Type B pancreatic cell (in vitro differentiated cells): ENCODE data around the gene ICE2. TPM values are rescaled to one million over a fixed set of nuclear protein-coding genes. Genes with fewer than 3 reads are reported as not detected.

Experiments used
- DNase-seq: peaks from one replicate; pipeline ENCODE4 v3.0.0; 2021; ENCODE audit warnings: mixed read lengths; ENCODE audit not compliant: unreplicated experiment; ENCODE audit errors: extremely low spot score
- H3K27ac Mint-ChIP-seq: 2 replicates; pipeline ENCODE4 v1.8.0; 2021; ENCODE audit warnings: mild to moderate bottlenecking, mixed read lengths
- H3K27me3 Mint-ChIP-seq: 2 replicates; pipeline ENCODE4 v1.8.0; 2021; ENCODE audit warnings: mixed read lengths
- H3K36me3 Mint-ChIP-seq: 2 replicates; pipeline ENCODE4 v1.8.0; 2021; ENCODE audit warnings: mixed read lengths
- H3K4me1 Mint-ChIP-seq: one replicate; pipeline ENCODE4 v1.8.0; 2021; ENCODE audit warnings: mixed read lengths; ENCODE audit not compliant: unreplicated experiment
- H3K4me3 Mint-ChIP-seq: 2 replicates; pipeline ENCODE4 v1.8.0; 2021; ENCODE audit warnings: mild to moderate bottlenecking, mixed read lengths
- H3K9me3 Mint-ChIP-seq: 2 replicates; pipeline ENCODE4 v1.8.0; 2021; ENCODE audit warnings: mixed read lengths
- total RNA-seq: library from RNA; stranded (reverse); gene quantifications from 2 replicates; pipeline ENCODE4 v1.2.1, GENCODE V29; 2021; ENCODE audit warnings: low replicate concordance
- TF ChIP-seq, protein P1 (sequence below): fragments of 200-600 bp; sonication (generic); conservative IDR thresholded peaks from 2 replicates; pipeline ENCODE4 v1.5.0; 2021; ENCODE audit warnings: antibody characterized with exemption, mild to moderate bottlenecking

ICE2 gene
- total RNA-seq, 1 donor from 2014 or later = 67.1 TPM

DNA sequence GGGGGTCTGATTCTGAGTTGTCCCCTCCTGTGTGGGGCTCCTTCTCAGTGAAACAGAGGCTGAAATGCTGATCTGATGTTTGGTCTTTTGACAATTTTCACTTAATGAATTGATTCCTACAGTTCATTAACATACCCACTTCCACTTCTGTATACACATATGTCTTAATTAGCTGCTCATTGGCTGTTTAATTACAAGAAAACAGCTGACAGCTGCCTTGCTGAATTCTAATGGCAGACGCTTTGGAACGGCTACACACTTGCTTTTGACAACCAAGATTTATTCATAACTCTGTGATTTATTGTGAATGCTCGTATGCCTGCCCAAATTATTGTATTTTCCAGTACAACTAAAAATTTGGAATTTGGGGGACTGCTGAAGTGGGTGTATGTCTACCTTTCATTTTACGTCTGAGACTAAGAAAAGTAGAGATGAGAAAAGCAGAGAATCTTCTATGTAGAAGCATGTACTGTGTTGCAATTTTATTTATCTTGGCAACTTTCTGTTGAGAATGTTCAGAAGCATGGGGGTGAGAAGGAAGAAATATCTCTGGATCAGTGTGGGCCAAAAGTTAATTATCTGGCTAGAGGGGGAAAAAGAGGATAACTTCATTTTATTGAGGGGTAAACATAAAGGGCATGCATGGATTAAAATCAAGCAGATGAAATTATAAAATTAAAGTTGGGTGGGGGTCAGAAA lies 46.5 kb upstream of the ICE2 start:
- TF ChIP-seq, protein P1, sequence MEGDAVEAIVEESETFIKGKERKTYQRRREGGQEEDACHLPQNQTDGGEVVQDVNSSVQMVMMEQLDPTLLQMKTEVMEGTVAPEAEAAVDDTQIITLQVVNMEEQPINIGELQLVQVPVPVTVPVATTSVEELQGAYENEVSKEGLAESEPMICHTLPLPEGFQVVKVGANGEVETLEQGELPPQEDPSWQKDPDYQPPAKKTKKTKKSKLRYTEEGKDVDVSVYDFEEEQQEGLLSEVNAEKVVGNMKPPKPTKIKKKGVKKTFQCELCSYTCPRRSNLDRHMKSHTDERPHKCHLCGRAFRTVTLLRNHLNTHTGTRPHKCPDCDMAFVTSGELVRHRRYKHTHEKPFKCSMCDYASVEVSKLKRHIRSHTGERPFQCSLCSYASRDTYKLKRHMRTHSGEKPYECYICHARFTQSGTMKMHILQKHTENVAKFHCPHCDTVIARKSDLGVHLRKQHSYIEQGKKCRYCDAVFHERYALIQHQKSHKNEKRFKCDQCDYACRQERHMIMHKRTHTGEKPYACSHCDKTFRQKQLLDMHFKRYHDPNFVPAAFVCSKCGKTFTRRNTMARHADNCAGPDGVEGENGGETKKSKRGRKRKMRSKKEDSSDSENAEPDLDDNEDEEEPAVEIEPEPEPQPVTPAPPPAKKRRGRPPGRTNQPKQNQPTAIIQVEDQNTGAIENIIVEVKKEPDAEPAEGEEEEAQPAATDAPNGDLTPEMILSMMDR = no peak
- Mint-ChIP-seq H3K36me3 (no peaks in the 10 kb centered on the region), H3K27me3 (no peaks in the 10 kb centered on the region), H3K4me3 (no peak overlapping the region), H3K9me3 (no peaks in the 10 kb centered on the region), H3K4me1 (peaks cover 10% of the 10 kb centered on the region), H3K27ac (no peak overlapping the region)
- no peak for DNase-seq

DNA sequence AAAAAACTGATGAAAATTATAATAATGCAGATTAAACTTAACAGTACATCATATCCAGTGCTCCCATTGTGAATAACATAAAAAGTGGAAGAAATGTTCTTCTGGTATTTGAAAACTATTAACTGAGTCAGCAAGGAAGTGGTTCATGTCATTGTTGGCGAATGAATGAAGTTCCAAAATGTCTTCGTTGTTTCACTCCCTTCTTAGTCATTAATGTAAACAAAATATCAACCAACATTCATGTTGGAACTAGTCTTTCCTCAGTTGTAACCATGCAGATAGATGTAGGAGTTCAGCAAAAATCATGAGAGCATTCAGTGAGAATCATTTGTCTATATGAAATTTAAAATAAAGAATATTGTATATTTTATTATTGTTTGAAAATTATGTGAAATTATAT lies 44.1 kb upstream of the ICE2 start:
- no peaks in the 10 kb centered on the region for H3K36me3 Mint-ChIP-seq
- H3K27me3 Mint-ChIP-seq = no peaks in the 10 kb centered on the region
- H3K4me3 Mint-ChIP-seq = no peak overlapping the region
- DNase-seq = no peak
- no peak overlapping the region for H3K27ac Mint-ChIP-seq
- H3K9me3 Mint-ChIP-seq = no peaks in the 10 kb centered on the region
- TF ChIP-seq, protein P1 = no peak
- peaks cover 23% of the 10 kb centered on the region for H3K4me1 Mint-ChIP-seq

GRCh38 chr15:60520825-60521368 lies 42.0 kb upstream of the ICE2 start:
- Mint-ChIP-seq H3K4me3 (no peak overlapping the region), H3K4me1 (peaks cover 23% of the 10 kb centered on the region), H3K36me3 (no peaks in the 10 kb centered on the region), H3K27ac (peak overlapping the region; percentile 32), H3K27me3 (no peaks in the 10 kb centered on the region), H3K9me3 (no peaks in the 10 kb centered on the region)
- TF ChIP-seq, protein P1 = peak; percentile 96
- no peak for DNase-seq

- H3K27me3 Mint-ChIP-seq = no peaks in the 10 kb centered on the region
- no peaks in the 10 kb centered on the region for H3K9me3 Mint-ChIP-seq
- no peaks in the 10 kb centered on the region for H3K36me3 Mint-ChIP-seq
- TF ChIP-seq, protein P1 = no peak
- H3K27ac Mint-ChIP-seq = peak overlapping the region; percentile 32
- peak overlapping the region; percentile 21 for H3K4me3 Mint-ChIP-seq
- H3K4me1 Mint-ChIP-seq = peaks cover 18% of the 10 kb centered on the region
- DNase-seq = no peak
Measured at GRCh38 chr15:60520013-60520824, 41.3 kb upstream of the ICE2 start.

GRCh38 chr15:60519218-60519617 lies 40.3 kb upstream of the ICE2 start:
- TF ChIP-seq, protein P1 = no peak
- DNase-seq = no peak
- no peaks in the 10 kb centered on the region for H3K36me3 Mint-ChIP-seq
- no peak overlapping the region for H3K4me3 Mint-ChIP-seq
- H3K27me3 Mint-ChIP-seq = no peaks in the 10 kb centered on the region
- no peak overlapping the region for H3K27ac Mint-ChIP-seq
- peaks cover 18% of the 10 kb centered on the region for H3K4me1 Mint-ChIP-seq
- H3K9me3 Mint-ChIP-seq = no peaks in the 10 kb centered on the region
